HepG2 (cell line): ENCODE data around the gene MED13L. TPM values are rescaled to one million over a fixed set of nuclear protein-coding genes. Genes with fewer than 3 reads are reported as not detected.

Experiments used
- GATA4 ChIP-seq: sonication (generic); IDR thresholded peaks from 2 replicates; pipeline ENCODE4 v1.6.1; 2016; ENCODE audit warnings: antibody characterized with exemption, low read depth, borderline replicate concordance
- IRX3 ChIP-seq: sonication (generic); formaldehyde crosslinking; IDR thresholded peaks from 2 replicates; pipeline ENCODE4 v1.8.1; 2023; ENCODE audit warnings: mild to moderate bottlenecking, low read depth, missing genetic modification reagents, borderline replicate concordance
- PHF8 ChIP-seq: sonication (generic); formaldehyde crosslinking; IDR thresholded peaks from 2 replicates; pipeline ENCODE4 v1.5.0; 2020; ENCODE audit warnings: missing genetic modification reagents
- SMAD9 ChIP-seq: sonication (generic); formaldehyde crosslinking; IDR thresholded peaks from 2 replicates; pipeline ENCODE4 v1.5.1; 2020; ENCODE audit warnings: mild to moderate bottlenecking, missing genetic modification reagents
- ZBTB21 ChIP-seq: sonication (generic); formaldehyde crosslinking; IDR thresholded peaks from 2 replicates; pipeline ENCODE4 v1.4.0; 2020; ENCODE audit warnings: missing genetic modification reagents
- ZMYM4 ChIP-seq: sonication (generic); formaldehyde crosslinking; IDR thresholded peaks from 2 replicates; pipeline ENCODE4 v1.8.1; 2023; ENCODE audit warnings: mild to moderate bottlenecking, missing genetic modification reagents
- ZNF180 ChIP-seq: sonication (generic); formaldehyde crosslinking; IDR thresholded peaks from 2 replicates; pipeline ENCODE4 v1.4.0; 2020; ENCODE audit warnings: low read depth, missing genetic modification reagents, borderline replicate concordance
- polyA plus RNA-seq, 8 experiments: library from polyadenylated mRNA; depleted of rRNA in 3 of 8; stranded (reverse) in 7 of 8; unstranded in 1 of 8; fragments of >200 nt; fragmentation: Illumina TruSeq in 4 of 8; extraction: Trizol in 4 of 8; gene quantifications; 2 replicates each; pipeline versions ENCODE4 v1.2.1 to v1.2.3, GENCODE V29; 2011 to 2016; ENCODE audit warnings: low read depth in 4 of 8, missing spikeins in 1 of 8, mixed read lengths in 1 of 8; ENCODE audit not compliant: insufficient read depth in 1 of 8
- total RNA-seq, 5 experiments: library from RNA; depleted of rRNA; stranded (reverse); fragments of >200 nt; fragmentation: Illumina TruSeq; extraction: Trizol; gene quantifications; 2 replicates each; pipeline ENCODE4 v1.2.3, GENCODE V29; 2016; ENCODE audit warnings: low read depth in 1 of 5
- TF ChIP-seq, protein P1 (sequence below): sonication (generic); formaldehyde crosslinking; conservative IDR thresholded peaks from 2 replicates; pipeline ENCODE4 v1.8.1; 2023; ENCODE audit warnings: missing genetic modification reagents
- TF ChIP-seq, protein P2 (sequence below): sonication (generic); formaldehyde crosslinking; IDR thresholded peaks from 2 replicates; pipeline ENCODE4 v1.5.1; 2020; ENCODE audit warnings: missing genetic modification reagents, mild to moderate bottlenecking, borderline replicate concordance
- TF ChIP-seq, protein P3 (sequence below): sonication (generic); formaldehyde crosslinking; IDR thresholded peaks from one replicate; pipeline ENCODE4 v1.5.1; 2020; ENCODE audit warnings: mild to moderate bottlenecking, missing genetic modification reagents; ENCODE audit errors: not compliant biosample characterization
- TF ChIP-seq, protein P4 (sequence below): sonication (generic); formaldehyde crosslinking; IDR thresholded peaks from 2 replicates; pipeline ENCODE4 v1.4.0; 2020; ENCODE audit warnings: missing genetic modification reagents
- TF ChIP-seq, protein P5 (sequence below): sonication (generic); formaldehyde crosslinking; IDR thresholded peaks from 2 replicates; pipeline ENCODE4 v1.9.0; 2021; ENCODE audit warnings: missing genetic modification reagents, borderline replicate concordance

Gene MED13L
- total and polyA plus RNA-seq, 2 of the 13 experiments (the other 11 are each of a cell fraction or from before 2014, with no cell fraction given), result 24.8 to 38.9 TPM

DNA sequence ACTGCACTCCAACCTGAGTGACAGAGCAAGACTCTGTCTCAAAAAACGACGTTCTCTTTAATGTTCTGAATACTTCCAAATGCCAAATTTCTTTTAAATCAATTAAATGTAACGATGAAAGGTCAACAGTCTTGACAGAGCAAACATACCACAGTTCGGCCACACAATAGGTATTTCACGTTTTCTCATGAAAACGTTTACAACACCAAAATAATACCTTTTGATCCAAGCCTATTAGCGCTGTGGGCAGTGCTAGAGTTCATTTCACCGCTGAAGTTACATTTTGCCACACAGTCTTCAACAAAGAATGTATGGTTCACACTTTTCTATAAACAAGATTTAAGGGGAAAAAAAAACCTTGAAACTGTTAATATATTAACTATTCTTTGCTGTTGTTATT, 122.1 kb downstream of the MED13L start (continued):
- TF ChIP-seq, protein P1, sequence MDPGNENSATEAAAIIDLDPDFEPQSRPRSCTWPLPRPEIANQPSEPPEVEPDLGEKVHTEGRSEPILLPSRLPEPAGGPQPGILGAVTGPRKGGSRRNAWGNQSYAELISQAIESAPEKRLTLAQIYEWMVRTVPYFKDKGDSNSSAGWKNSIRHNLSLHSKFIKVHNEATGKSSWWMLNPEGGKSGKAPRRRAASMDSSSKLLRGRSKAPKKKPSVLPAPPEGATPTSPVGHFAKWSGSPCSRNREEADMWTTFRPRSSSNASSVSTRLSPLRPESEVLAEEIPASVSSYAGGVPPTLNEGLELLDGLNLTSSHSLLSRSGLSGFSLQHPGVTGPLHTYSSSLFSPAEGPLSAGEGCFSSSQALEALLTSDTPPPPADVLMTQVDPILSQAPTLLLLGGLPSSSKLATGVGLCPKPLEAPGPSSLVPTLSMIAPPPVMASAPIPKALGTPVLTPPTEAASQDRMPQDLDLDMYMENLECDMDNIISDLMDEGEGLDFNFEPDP (CRISPR knock-in tag), result no peak
- TF ChIP-seq, protein P2, sequence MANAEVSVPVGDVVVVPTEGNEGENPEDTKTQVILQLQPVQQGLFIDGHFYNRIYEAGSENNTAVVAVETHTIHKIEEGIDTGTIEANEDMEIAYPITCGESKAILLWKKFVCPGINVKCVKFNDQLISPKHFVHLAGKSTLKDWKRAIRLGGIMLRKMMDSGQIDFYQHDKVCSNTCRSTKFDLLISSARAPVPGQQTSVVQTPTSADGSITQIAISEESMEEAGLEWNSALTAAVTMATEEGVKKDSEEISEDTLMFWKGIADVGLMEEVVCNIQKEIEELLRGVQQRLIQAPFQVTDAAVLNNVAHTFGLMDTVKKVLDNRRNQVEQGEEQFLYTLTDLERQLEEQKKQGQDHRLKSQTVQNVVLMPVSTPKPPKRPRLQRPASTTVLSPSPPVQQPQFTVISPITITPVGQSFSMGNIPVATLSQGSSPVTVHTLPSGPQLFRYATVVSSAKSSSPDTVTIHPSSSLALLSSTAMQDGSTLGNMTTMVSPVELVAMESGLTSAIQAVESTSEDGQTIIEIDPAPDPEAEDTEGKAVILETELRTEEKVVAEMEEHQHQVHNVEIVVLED, result no peak
- TF ChIP-seq, protein P3, sequence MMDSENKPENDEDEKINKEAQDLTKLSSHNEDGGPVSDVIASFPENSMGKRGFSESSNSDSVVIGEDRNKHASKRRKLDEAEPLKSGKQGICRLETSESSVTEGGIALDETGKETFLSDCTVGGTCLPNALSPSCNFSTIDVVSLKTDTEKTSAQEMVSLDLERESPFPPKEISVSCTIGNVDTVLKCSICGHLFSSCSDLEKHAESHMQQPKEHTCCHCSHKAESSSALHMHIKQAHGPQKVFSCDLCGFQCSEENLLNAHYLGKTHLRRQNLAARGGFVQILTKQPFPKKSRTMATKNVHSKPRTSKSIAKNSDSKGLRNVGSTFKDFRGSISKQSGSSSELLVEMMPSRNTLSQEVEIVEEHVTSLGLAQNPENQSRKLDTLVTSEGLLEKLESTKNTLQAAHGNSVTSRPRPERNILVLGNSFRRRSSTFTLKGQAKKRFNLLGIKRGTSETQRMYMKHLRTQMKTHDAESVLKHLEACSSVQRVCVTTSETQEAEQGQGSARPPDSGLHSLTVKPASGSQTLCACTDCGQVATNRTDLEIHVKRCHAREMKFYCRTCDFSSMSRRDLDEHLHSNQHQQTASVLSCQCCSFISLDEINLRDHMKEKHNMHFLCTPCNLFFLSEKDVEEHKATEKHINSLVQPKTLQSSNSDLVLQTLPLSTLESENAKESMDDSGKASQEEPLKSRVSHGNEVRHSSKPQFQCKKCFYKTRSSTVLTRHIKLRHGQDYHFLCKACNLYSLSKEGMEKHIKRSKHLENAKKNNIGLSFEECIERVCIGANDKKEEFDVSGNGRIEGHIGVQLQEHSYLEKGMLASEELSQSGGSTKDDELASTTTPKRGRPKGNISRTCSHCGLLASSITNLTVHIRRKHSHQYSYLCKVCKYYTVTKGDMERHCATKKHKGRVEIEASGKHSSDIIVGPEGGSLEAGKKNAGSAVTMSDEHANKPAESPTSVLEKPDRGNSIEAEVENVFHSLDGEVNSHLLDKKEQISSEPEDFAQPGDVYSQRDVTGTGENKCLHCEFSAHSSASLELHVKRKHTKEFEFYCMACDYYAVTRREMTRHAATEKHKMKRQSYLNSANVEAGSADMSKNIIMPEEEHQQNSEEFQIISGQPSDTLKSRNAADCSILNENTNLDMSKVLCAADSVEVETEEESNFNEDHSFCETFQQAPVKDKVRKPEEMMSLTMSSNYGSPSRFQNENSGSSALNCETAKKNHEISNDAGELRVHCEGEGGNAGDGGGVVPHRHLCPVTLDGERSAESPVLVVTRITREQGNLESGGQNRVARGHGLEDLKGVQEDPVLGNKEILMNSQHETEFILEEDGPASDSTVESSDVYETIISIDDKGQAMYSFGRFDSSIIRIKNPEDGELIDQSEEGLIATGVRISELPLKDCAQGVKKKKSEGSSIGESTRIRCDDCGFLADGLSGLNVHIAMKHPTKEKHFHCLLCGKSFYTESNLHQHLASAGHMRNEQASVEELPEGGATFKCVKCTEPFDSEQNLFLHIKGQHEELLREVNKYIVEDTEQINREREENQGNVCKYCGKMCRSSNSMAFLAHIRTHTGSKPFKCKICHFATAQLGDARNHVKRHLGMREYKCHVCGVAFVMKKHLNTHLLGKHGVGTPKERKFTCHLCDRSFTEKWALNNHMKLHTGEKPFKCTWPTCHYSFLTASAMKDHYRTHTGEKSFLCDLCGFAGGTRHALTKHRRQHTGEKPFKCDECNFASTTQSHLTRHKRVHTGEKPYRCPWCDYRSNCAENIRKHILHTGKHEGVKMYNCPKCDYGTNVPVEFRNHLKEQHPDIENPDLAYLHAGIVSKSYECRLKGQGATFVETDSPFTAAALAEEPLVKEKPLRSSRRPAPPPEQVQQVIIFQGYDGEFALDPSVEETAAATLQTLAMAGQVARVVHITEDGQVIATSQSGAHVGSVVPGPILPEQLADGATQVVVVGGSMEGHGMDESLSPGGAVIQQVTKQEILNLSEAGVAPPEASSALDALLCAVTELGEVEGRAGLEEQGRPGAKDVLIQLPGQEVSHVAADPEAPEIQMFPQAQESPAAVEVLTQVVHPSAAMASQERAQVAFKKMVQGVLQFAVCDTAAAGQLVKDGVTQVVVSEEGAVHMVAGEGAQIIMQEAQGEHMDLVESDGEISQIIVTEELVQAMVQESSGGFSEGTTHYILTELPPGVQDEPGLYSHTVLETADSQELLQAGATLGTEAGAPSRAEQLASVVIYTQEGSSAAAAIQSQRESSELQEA (CRISPR knock-in tag), result no peak
- TF ChIP-seq, protein P4, sequence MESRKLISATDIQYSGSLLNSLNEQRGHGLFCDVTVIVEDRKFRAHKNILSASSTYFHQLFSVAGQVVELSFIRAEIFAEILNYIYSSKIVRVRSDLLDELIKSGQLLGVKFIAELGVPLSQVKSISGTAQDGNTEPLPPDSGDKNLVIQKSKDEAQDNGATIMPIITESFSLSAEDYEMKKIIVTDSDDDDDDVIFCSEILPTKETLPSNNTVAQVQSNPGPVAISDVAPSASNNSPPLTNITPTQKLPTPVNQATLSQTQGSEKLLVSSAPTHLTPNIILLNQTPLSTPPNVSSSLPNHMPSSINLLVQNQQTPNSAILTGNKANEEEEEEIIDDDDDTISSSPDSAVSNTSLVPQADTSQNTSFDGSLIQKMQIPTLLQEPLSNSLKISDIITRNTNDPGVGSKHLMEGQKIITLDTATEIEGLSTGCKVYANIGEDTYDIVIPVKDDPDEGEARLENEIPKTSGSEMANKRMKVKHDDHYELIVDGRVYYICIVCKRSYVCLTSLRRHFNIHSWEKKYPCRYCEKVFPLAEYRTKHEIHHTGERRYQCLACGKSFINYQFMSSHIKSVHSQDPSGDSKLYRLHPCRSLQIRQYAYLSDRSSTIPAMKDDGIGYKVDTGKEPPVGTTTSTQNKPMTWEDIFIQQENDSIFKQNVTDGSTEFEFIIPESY (CRISPR knock-in tag), result 0 out of 2 replicates have a peak, but pooled peaks have one; percentile 35
- no peak for TF ChIP-seq PHF8
- TF ChIP-seq ZNF180 (CRISPR knock-in tag), result no peak
- TF ChIP-seq SMAD9, result no peak
- TF ChIP-seq IRX3 (CRISPR knock-in tag), result no peak
- no peak for TF ChIP-seq ZBTB21 (CRISPR knock-in tag)
- TF ChIP-seq ZMYM4 (CRISPR knock-in tag), result peak; percentile 37; the same call in 1 of the 2 replicates
- no peak for TF ChIP-seq GATA4
- TF ChIP-seq, protein P5, sequence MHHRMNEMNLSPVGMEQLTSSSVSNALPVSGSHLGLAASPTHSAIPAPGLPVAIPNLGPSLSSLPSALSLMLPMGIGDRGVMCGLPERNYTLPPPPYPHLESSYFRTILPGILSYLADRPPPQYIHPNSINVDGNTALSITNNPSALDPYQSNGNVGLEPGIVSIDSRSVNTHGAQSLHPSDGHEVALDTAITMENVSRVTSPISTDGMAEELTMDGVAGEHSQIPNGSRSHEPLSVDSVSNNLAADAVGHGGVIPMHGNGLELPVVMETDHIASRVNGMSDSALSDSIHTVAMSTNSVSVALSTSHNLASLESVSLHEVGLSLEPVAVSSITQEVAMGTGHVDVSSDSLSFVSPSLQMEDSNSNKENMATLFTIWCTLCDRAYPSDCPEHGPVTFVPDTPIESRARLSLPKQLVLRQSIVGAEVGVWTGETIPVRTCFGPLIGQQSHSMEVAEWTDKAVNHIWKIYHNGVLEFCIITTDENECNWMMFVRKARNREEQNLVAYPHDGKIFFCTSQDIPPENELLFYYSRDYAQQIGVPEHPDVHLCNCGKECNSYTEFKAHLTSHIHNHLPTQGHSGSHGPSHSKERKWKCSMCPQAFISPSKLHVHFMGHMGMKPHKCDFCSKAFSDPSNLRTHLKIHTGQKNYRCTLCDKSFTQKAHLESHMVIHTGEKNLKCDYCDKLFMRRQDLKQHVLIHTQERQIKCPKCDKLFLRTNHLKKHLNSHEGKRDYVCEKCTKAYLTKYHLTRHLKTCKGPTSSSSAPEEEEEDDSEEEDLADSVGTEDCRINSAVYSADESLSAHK (CRISPR knock-in tag), result no peak
